PC-3 (cell line): Measurements from ENCODE around the gene GATC. TPM values are rescaled to one million over a fixed set of nuclear protein-coding genes. Genes with fewer than 3 reads are reported as not detected.
A peak's percentile ranks its signal among the peaks of the same experiment; 100 is the strongest.

Experiments used
- ATAC-seq: fragments of 200-7000 bp; cut with Tn5 transposase; 2 replicates; pipeline ENCODE4 v1.9.1; 2020; ENCODE audit warnings: mild to moderate bottlenecking, moderate library complexity
- BruUV-seq: library from RNA; stranded (reverse); fragments of 400-500 nt; replicated peaks from 2 replicates; lab custom pipeline; 2021; lab: Mats Ljungman, UMichigan
- CTCF ChIA-PET: fragments of 300-600 bp; sonication (Branson Sonifier 250); formaldehyde crosslinking; loops from one replicate; lab custom pipeline; 2022; ENCODE audit warnings: antibody characterized with exemption; lab: Charles Lee
- POLR2A ChIA-PET: fragments of 300-600 bp; sonication (Branson Sonifier 250); formaldehyde crosslinking; loops from one replicate; lab custom pipeline; 2022; ENCODE audit warnings: antibody characterized with exemption; ENCODE audit not compliant: unreplicated experiment; lab: Charles Lee
- DNase-seq: peaks from one replicate; pipeline ENCODE4 v3.0.0-alpha.2; 2015
- H2AFZ ChIP-seq: fragments of 300-600 bp; sonication (generic); 2 replicates; pipeline ENCODE4 v1.6.0; 2016; ENCODE audit warnings: antibody characterized with exemption, low read length
- H3F3A ChIP-seq: fragments of 300-600 bp; sonication (generic); one replicate; pipeline ENCODE4 v1.6.0; 2017; ENCODE audit warnings: antibody characterized with exemption, low read length, control low read depth, mild to moderate bottlenecking; ENCODE audit not compliant: unreplicated experiment
- H3K27ac ChIP-seq: fragments of 300-600 bp; sonication (generic); 2 replicates; pipeline ENCODE4 v1.5.1; 2016; ENCODE audit warnings: mild to moderate bottlenecking, low read length
- H3K27me3 ChIP-seq: fragments of 300-600 bp; sonication (generic); 2 replicates; pipeline ENCODE4 v1.6.1; 2016; ENCODE audit warnings: low read length, mixed read lengths
- H3K36me3 ChIP-seq: fragments of 300-600 bp; sonication (generic); 2 replicates; pipeline ENCODE4 v1.6.1; 2016; ENCODE audit warnings: low read depth, mixed run types, low read length, mixed read lengths
- H3K4me1 ChIP-seq: fragments of 300-600 bp; sonication (generic); 2 replicates; pipeline ENCODE4 v1.5.1; 2016; ENCODE audit warnings: low read length; ENCODE audit not compliant: insufficient read depth
- H3K4me2 ChIP-seq: fragments of 300-600 bp; sonication (generic); 2 replicates; pipeline ENCODE4 v1.6.0; 2016; ENCODE audit warnings: low read length
- H3K4me3 ChIP-seq: fragments of 300-600 bp; sonication (generic); 2 replicates; pipeline ENCODE4 v1.5.1; 2016; ENCODE audit warnings: mild to moderate bottlenecking, low read length, mixed read lengths
- H3K79me2 ChIP-seq: fragments of 300-600 bp; sonication (generic); 2 replicates; pipeline ENCODE4 v1.6.1; 2017; ENCODE audit warnings: low read length, mixed read lengths
- H3K9ac ChIP-seq: fragments of 300-600 bp; sonication (generic); 2 replicates; pipeline ENCODE4 v1.6.0; 2016; ENCODE audit warnings: mild to moderate bottlenecking, low read length
- H3K9me2 ChIP-seq: fragments of 300-600 bp; sonication (generic); replicated peaks from 2 replicates; pipeline ENCODE4 v1.6.1; 2016; ENCODE audit warnings: mixed run types, low read length, mixed read lengths
- H3K9me3 ChIP-seq: fragments of 300-600 bp; sonication (generic); 2 replicates; pipeline ENCODE4 v1.6.1; 2016; ENCODE audit warnings: low read length, mixed read lengths
- H4K20me1 ChIP-seq: fragments of 300-600 bp; sonication (generic); 2 replicates; pipeline ENCODE4 v1.6.1; 2016; ENCODE audit warnings: low read length, mixed read lengths
- CTCF ChIP-seq: fragments of 300-600 bp; sonication (generic); conservative IDR thresholded peaks from 2 replicates; pipeline ENCODE4 v1.5.1; 2017; ENCODE audit warnings: antibody characterized with exemption, low read depth, mild to moderate bottlenecking, low read length
- EZH2 ChIP-seq: fragments of 300-600 bp; sonication (generic); IDR thresholded peaks from one replicate; pipeline ENCODE4 v1.6.1; 2017; ENCODE audit warnings: antibody characterized with exemption, mild to moderate bottlenecking, low read length; ENCODE audit not compliant: unreplicated experiment
- EZH2phosphoT487 ChIP-seq: fragments of 300-600 bp; sonication (generic); IDR thresholded peaks from 2 replicates; pipeline ENCODE4 v1.6.1; 2018; ENCODE audit warnings: mild to moderate bottlenecking, antibody characterized with exemption, low read length, borderline replicate concordance
- intact Hi-C: fragments of 100-400 bp; cut with micrococcal nuclease; formaldehyde crosslinking; loops from 2 replicates; pipeline ENCODE4 v1.9.0; 2023
- total RNA-seq: library from RNA; depleted of rRNA; stranded (reverse); fragments of >200 nt; gene quantifications from 2 replicates; pipeline ENCODE4 v1.2.3, GENCODE V29; 2014

Gene GATC
- total RNA-seq, 1 experiment from 2014 or later, result 33.8 TPM

DNA sequence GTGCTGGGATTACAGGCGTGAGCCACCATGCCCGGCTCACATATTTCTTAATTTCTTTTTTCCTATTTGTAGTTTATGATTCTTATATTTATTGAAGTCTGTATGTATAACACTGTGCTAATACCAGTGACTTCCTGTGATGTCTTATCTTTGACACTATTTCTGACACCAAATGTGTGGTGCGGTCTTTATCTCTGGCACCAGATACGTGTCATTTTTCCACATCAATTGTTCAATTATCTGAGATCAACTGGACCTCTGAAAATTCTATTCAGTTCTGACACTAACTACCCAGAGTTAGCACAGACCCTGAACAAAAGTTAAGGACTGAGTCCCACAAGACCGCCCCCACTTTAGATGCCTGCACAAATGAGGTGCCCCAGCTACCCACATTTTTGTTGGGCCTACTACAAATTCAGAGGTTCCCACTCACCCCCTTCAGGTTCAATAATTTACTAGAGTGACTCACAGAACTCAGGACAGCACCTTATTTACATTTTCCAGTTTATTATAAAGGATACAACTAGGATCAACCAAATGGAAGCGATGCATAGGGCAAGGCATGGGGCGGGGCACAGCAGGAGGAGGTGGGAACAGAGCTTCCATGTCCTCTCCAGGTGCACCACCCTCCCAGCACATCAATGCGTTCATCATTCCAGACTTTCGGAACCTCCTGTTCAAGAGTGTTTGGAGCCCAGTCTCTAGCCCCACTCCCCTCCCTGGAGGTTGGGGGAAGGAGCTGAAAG lies 35.0 kb downstream of the GATC start:
- Histone ChIP-seq H3K4me2 (no peak overlapping the region), H2AFZ (no peak overlapping the region), H3K36me3 (no peaks in the 10 kb centered on the region), H3F3A (no peaks in the 10 kb centered on the region), H3K9me3 (no peaks in the 10 kb centered on the region), H3K9ac (no peak overlapping the region), H4K20me1 (no peaks in the 10 kb centered on the region), H3K4me1 (peaks cover 9% of the 10 kb centered on the region), H3K4me3 (no peak overlapping the region), H3K27me3 (no peaks in the 10 kb centered on the region), H3K79me2 (no peaks in the 10 kb centered on the region), H3K9me2 (no peaks in the 10 kb centered on the region), H3K27ac (no peak overlapping the region)
- BruUV-seq, result no TSS peak
- intact Hi-C loops, result no loop called here
- TF ChIP-seq EZH2phosphoT487, result no peak
- no peak for TF ChIP-seq CTCF
- no peak for TF ChIP-seq EZH2
- POLR2A ChIA-PET, result no interaction called here
- ATAC-seq (peak; percentile 92), DNase-seq (peak; percentile 32)
- CTCF ChIA-PET, result no interaction called here

DNA sequence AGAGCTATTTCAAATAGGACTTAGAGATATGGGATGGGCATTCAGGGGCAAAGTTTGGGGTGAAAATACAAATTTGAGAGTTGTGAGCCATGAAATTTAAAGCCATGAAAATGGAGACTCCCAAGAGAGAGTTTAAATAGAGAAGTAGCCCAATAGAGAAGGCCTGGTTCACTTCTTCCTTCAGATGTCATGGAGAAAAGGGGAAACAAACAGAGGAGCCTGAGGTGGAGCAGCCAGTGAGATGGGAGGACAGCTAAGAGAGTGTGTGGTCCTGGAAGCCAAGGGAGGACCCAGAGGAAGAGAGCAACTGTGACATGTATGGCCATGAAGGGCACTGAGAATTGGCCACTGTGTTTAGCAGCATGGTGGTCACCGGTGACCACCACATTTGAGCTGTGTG lies 37.4 kb downstream of the GATC start:
- H3K79me2 ChIP-seq, result no peaks in the 10 kb centered on the region
- H4K20me1 ChIP-seq, result no peaks in the 10 kb centered on the region
- no peak overlapping the region for H3K27ac ChIP-seq
- H3K36me3 ChIP-seq, result no peaks in the 10 kb centered on the region
- ChIA-PET POLR2A (no interaction called here), CTCF (no interaction called here)
- DNase-seq, result no peak
- no peak for ATAC-seq
- H3F3A ChIP-seq, result no peaks in the 10 kb centered on the region
- H3K4me1 ChIP-seq, result peaks cover 10% of the 10 kb centered on the region
- no TSS peak for BruUV-seq
- no peak overlapping the region for H3K4me2 ChIP-seq
- H2AFZ ChIP-seq, result no peak overlapping the region
- H3K27me3 ChIP-seq, result no peaks in the 10 kb centered on the region
- H3K9me3 ChIP-seq, result no peaks in the 10 kb centered on the region
- intact Hi-C loops, result no loop called here
- no peak overlapping the region for H3K4me3 ChIP-seq
- no peaks in the 10 kb centered on the region for H3K9me2 ChIP-seq
- TF ChIP-seq CTCF (no peak), EZH2 (no peak), EZH2phosphoT487 (no peak)
- H3K9ac ChIP-seq, result no peak overlapping the region
